Measurements from ENCODE around the gene GPR4. TPM values are rescaled to one million over a fixed set of nuclear protein-coding genes. Genes with fewer than 3 reads are reported as not detected.

The GPR4 gene
- polyA plus RNA-seq, 1 of the 3 experiments (the other 2 are of a cell fraction) = 0.69 TPM

GRCh38 chr19:45571457-45572220 lies 30.4 kb downstream of the GPR4 start:
- no peak overlapping the region for H3K9ac ChIP-seq
- TF ChIP-seq MXI1 (IDR thresholded peaks at IDR 0.05; ENCODE audit: low read depth, low read length) = no peak
- peaks cover 57% of the 10 kb centered on the region for H3K79me2 ChIP-seq (ENCODE audit: insufficient read depth)
- H3K36me3 ChIP-seq (replicated peaks in 1 of 2; ENCODE audit: control insufficient read depth in 1 of 2, insufficient read depth in 2 of 2, low read length in 1 of 2) = peaks cover 0 to 5% of the 10 kb centered on the region in 2 experiments
- peaks cover 0 to 9% of the 10 kb centered on the region in 2 experiments; a peak in 2 of 4 replicates for H3K4me1 ChIP-seq (ENCODE audit: control insufficient read depth in 1 of 2, insufficient read depth in 2 of 2, low read depth in 1 of 2, low read length in 1 of 2)
- H3K27ac ChIP-seq (ENCODE audit: low read depth in 2 of 2, low read length in 1 of 2) = no peak overlapping the region
- CTCF ChIA-PET = interaction anchor here (1.2 to 1.5 kb wide), 2 partner anchors 12 to 56 kb away, joined by 3 to 6 read pairs; no protein-coding TSS in a partner anchor
- H4K20me1 ChIP-seq (ENCODE audit: insufficient read depth) = no peaks in the 10 kb centered on the region
- WGBS (ENCODE audit: low lambda C conversion rate) = 89% methylated on average over 8 of the region's 8 CpGs
- H3K9me2 ChIP-seq = no peaks in the 10 kb centered on the region
- POLR2A ChIA-PET = no interaction called here
- no peak for DNase-seq
- H3K27me3 ChIP-seq (ENCODE audit: insufficient read depth) = no peaks in the 10 kb centered on the region
- H3F3A ChIP-seq (replicated peaks; ENCODE audit: insufficient read depth) = peaks cover 17% of the 10 kb centered on the region
- no peak overlapping the region for H3K4me2 ChIP-seq
- no peak overlapping the region for H3K4me3 ChIP-seq (ENCODE audit: low read depth in 2 of 2, low read length in 1 of 2)
- H3K9me3 ChIP-seq = no peaks in the 10 kb centered on the region
- H2AFZ ChIP-seq (ENCODE audit: low read depth) = no peak overlapping the region

GRCh38 chr19:45569619-45570421 lies 32.2 kb downstream of the GPR4 start:
- no peaks in the 10 kb centered on the region for H3K27me3 ChIP-seq (ENCODE audit: insufficient read depth)
- peaks cover 49% of the 10 kb centered on the region for H3K79me2 ChIP-seq (ENCODE audit: insufficient read depth)
- CTCF ChIA-PET = interaction anchor here (0.7 to 0.9 kb wide), 4 partner anchors 18 to 160 kb away, joined by 3 read pairs; no protein-coding TSS in a partner anchor
- H3K9ac ChIP-seq = no peak overlapping the region
- no peak overlapping the region for H3K27ac ChIP-seq (ENCODE audit: low read depth in 2 of 2, low read length in 1 of 2)
- no peaks in the 10 kb centered on the region for H3K9me2 ChIP-seq
- no peaks in the 10 kb centered on the region for H4K20me1 ChIP-seq (ENCODE audit: insufficient read depth)
- DNase-seq = peak; percentile 74
- TF ChIP-seq RAD21 (IDR thresholded peaks at IDR 0.05; ENCODE audit: low read length) = peak; percentile 71
- no peak for TF ChIP-seq IRF3 (IDR thresholded peaks at IDR 0.05; ENCODE audit: low read depth, low read length)
- peak; percentile 81 for TF ChIP-seq CTCF (IDR thresholded peaks at IDR 0.05)
- TF ChIP-seq YY1 (IDR thresholded peaks at IDR 0.05; ENCODE audit: low read depth) = no peak
- TF ChIP-seq FOXJ3 (CRISPR knock-in tag; IDR thresholded peaks at IDR 0.05) = no peak
- peak; percentile 62 for TF ChIP-seq SMC3 (IDR thresholded peaks at IDR 0.05; ENCODE audit: low read depth, low read length)
- no peak for TF ChIP-seq NFIC (IDR thresholded peaks at IDR 0.05; ENCODE audit: borderline replicate concordance)
- no peak for TF ChIP-seq RCOR1 (IDR thresholded peaks at IDR 0.05; ENCODE audit: low read length)
- TF ChIP-seq SIN3A (IDR thresholded peaks at IDR 0.05; ENCODE audit: borderline replicate concordance, low read depth, low read length) = no peak
- TF ChIP-seq POLR2AphosphoS5 (IDR thresholded peaks at IDR 0.05; ENCODE audit: low read depth, low read length) = no peak
- TF ChIP-seq GABPA (IDR thresholded peaks at IDR 0.05; ENCODE audit: low read depth) = no peak
- peaks cover 0 to 5% of the 10 kb centered on the region in 2 experiments; a peak in 1 of 4 replicates for H3K4me1 ChIP-seq (ENCODE audit: control insufficient read depth in 1 of 2, insufficient read depth in 2 of 2, low read depth in 1 of 2, low read length in 1 of 2)
- H2AFZ ChIP-seq (ENCODE audit: low read depth) = no peak overlapping the region
- POLR2A ChIA-PET = no interaction called here
- no peak overlapping the region for H3K4me2 ChIP-seq
- peaks cover 0 to 5% of the 10 kb centered on the region in 2 experiments for H3K36me3 ChIP-seq (replicated peaks in 1 of 2; ENCODE audit: control insufficient read depth in 1 of 2, insufficient read depth in 2 of 2, low read length in 1 of 2)
- peak overlapping the region in 1 of 2 experiments; percentile 39; a peak in 1 of 4 replicates for H3K4me3 ChIP-seq (ENCODE audit: low read depth in 2 of 2, low read length in 1 of 2)
- H3K9me3 ChIP-seq = no peaks in the 10 kb centered on the region
- peaks cover 5% of the 10 kb centered on the region for H3F3A ChIP-seq (replicated peaks; ENCODE audit: insufficient read depth)
- 64% methylated on average over 14 of the region's 15 CpGs for WGBS (ENCODE audit: low lambda C conversion rate)
